Endothelial cell of umbilical vein (primary cell): ENCODE data around the gene PAK5. TPM values are rescaled to one million over a fixed set of nuclear protein-coding genes. Genes with fewer than 3 reads are reported as not detected.
A peak's percentile ranks its signal among the peaks of the same experiment; 100 is the strongest.

Experiments used
- BruUV-seq: library from RNA; stranded (reverse); fragments of 400-500 nt; replicated peaks from 2 replicates; lab custom pipeline; 2021; lab: Mats Ljungman, UMichigan
- CTCF ChIA-PET: fragments of 300-600, 350-600 bp; sonication (Branson Sonifier 250); formaldehyde crosslinking; loops from one replicate; lab custom pipeline; 2021; ENCODE audit warnings: antibody characterized with exemption, inconsistent platforms; lab: Charles Lee
- POLR2A ChIA-PET: fragments of 300-600, 350-600 bp; sonication (Branson Sonifier 250); formaldehyde crosslinking; loops from one replicate; lab custom pipeline; 2021; ENCODE audit warnings: antibody characterized with exemption, inconsistent platforms; lab: Charles Lee
- DNase-seq: peaks from one replicate; pipeline ENCODE4 v3.0.0-alpha.2; 2011; ENCODE audit warnings: low read depth, low spot score
- FAIRE-seq: peaks from 2 replicates; lab custom pipeline; 2011; peaks lifted over from hg19 to GRCh38; lab: Jason Lieb, UNC
- H2AFZ ChIP-seq: 2 replicates; pipeline ENCODE4 v1.6.0; 2012; ENCODE audit warnings: low read depth, low read length, control low read depth, inconsistent platforms
- H3K27ac ChIP-seq: 2 replicates; pipeline ENCODE4 v1.5.1; 2011; ENCODE audit warnings: low read depth, mild to moderate bottlenecking, control low read depth, low read length, moderate library complexity; ENCODE audit not compliant: insufficient read depth
- H3K27me3 ChIP-seq, 2 experiments: 2 replicates each; pipeline versions ENCODE4 v1.6.0 to v1.6.1; 2011; ENCODE audit warnings: low read length in 2 of 2, mixed read lengths in 1 of 2; ENCODE audit not compliant: control insufficient read depth in 2 of 2, insufficient read depth in 2 of 2
- H3K36me3 ChIP-seq, 2 experiments: 2 replicates in 1 of 2; 3 replicates in 1 of 2; pipeline ENCODE4 v1.5.1; 2011; ENCODE audit warnings: low read length in 2 of 2, mild to moderate bottlenecking in 1 of 2, moderate library complexity in 1 of 2; ENCODE audit not compliant: control insufficient read depth in 2 of 2, insufficient read depth in 2 of 2; ENCODE audit errors: extremely low read depth in 1 of 2
- H3K4me1 ChIP-seq: 3 replicates; pipeline ENCODE4 v1.5.1; 2011; ENCODE audit warnings: mild to moderate bottlenecking, low read length; ENCODE audit not compliant: control insufficient read depth, insufficient read depth; ENCODE audit errors: extremely low read depth
- H3K4me2 ChIP-seq: 2 replicates; pipeline ENCODE4 v1.6.1; 2011; ENCODE audit warnings: low read length, control low read depth, mixed read lengths; ENCODE audit not compliant: insufficient read depth
- H3K4me3 ChIP-seq, 3 experiments: fragments of 200-600 bp in 1 of 3; sonication (generic), shearing (Covaris generic) in 1 of 3; replicated peaks in 1 of 3; 2 replicates each; pipeline ENCODE4 v1.5.1; 2011 to 2016; ENCODE audit warnings: control low read depth in 3 of 3, low read length in 3 of 3, mild to moderate bottlenecking in 2 of 3, inconsistent platforms in 1 of 3, low read depth in 1 of 3, moderate library complexity in 1 of 3; ENCODE audit not compliant: insufficient read depth in 1 of 3
- H3K79me2 ChIP-seq: 2 replicates; pipeline ENCODE4 v1.6.0; 2012; ENCODE audit warnings: low read length, inconsistent platforms; ENCODE audit not compliant: control insufficient read depth, insufficient read depth
- H3K9ac ChIP-seq: replicated peaks from 2 replicates; pipeline ENCODE3; 2011; ENCODE audit warnings: low read length, control low read depth; ENCODE audit not compliant: insufficient read depth; ENCODE audit errors: extremely low read depth
- H3K9me1 ChIP-seq: replicated peaks from 3 replicates; pipeline ENCODE4 v1.6.0; 2011; ENCODE audit warnings: mild to moderate bottlenecking, low read length; ENCODE audit not compliant: control insufficient read depth, insufficient read depth; ENCODE audit errors: extremely low read depth
- H3K9me3 ChIP-seq: replicated peaks from 2 replicates; pipeline ENCODE4 v1.5.1; 2012; ENCODE audit warnings: low read length, inconsistent platforms; ENCODE audit not compliant: control insufficient read depth, insufficient read depth
- H4K20me1 ChIP-seq: replicated peaks from 2 replicates; pipeline ENCODE3; 2011; ENCODE audit warnings: mild to moderate bottlenecking, low read length; ENCODE audit not compliant: control insufficient read depth, insufficient read depth; ENCODE audit errors: extremely low read depth
- EZH2 ChIP-seq: IDR thresholded peaks from 2 replicates; pipeline ENCODE4 v1.6.1; 2012; ENCODE audit warnings: borderline replicate concordance, low read depth, mild to moderate bottlenecking, moderate library complexity, low read length, inconsistent platforms; ENCODE audit not compliant: severe bottlenecking
- FOS ChIP-seq: IDR thresholded peaks from 2 replicates; pipeline ENCODE4 v1.6.1; 2011; ENCODE audit warnings: mild to moderate bottlenecking, low read length, moderate library complexity, borderline replicate concordance; ENCODE audit not compliant: insufficient read depth
- GATA2 ChIP-seq: IDR thresholded peaks from 2 replicates; pipeline ENCODE4 v1.7.0; 2011; ENCODE audit warnings: low read depth, mild to moderate bottlenecking, moderate library complexity, mixed read lengths, low read length; ENCODE audit not compliant: insufficient read length, insufficient read depth
- JUN ChIP-seq: IDR thresholded peaks from 2 replicates; pipeline ENCODE4 v1.6.1; 2011; ENCODE audit warnings: borderline replicate concordance, low read depth; ENCODE audit not compliant: insufficient read length, insufficient read depth
- POLR2AphosphoS5 ChIP-seq: IDR thresholded peaks from 2 replicates; pipeline ENCODE4 v1.6.1; 2012; ENCODE audit warnings: low read depth, mild to moderate bottlenecking, control low read depth, low read length, moderate library complexity; ENCODE audit not compliant: insufficient read depth
- dilution Hi-C: fragments of 300-500 bp; cut with MboI; formaldehyde crosslinking; loops from one replicate; pipeline ENCODE4 v1.15.0; 2019; ENCODE audit warnings: low sequenced_read_pairs; ENCODE audit not compliant: extremely low pct_ligation_motif_present
- intact Hi-C: fragments of 100-400 bp; cut with micrococcal nuclease; formaldehyde crosslinking; loops from one replicate; pipeline ENCODE4 v1.10.0; 2022
- polyA plus RNA-seq, 4 experiments: library from polyadenylated mRNA; depleted of rRNA in 3 of 4; stranded (reverse) in 3 of 4; unstranded in 1 of 4; fragments of >200 nt; gene quantifications; 2 replicates each; pipeline versions ENCODE4 v1.2.1 to v1.2.3, GENCODE V29; 2011 to 2012; ENCODE audit warnings: missing spikeins in 1 of 4
- total RNA-seq: library from RNA; stranded (reverse); gene quantifications from 2 replicates; pipeline ENCODE4 v1.2.3, GENCODE V29; 2021

Gene PAK5
- total and polyA plus RNA-seq, 2 donors (not counting 3 experiments of a cell fraction or from before 2014, with no cell fraction given): not detected

GRCh38 chr20:9507544-9508239 lies 331.2 kb downstream of the PAK5 start:
- Histone ChIP-seq H3K4me2 (no peak overlapping the region), H2AFZ (no peak overlapping the region)
- TF ChIP-seq FOS (no peak), GATA2 (no peak), EZH2 (peak; percentile 16), POLR2AphosphoS5 (no peak), JUN (no peak)

GRCh38 chr20:9506964-9507369 lies 331.9 kb downstream of the PAK5 start:
- Histone ChIP-seq H3K4me2 (no peak overlapping the region), H3K36me3 (no peaks in the 10 kb centered on the region), H3K9me1 (no peaks in the 10 kb centered on the region), H3K79me2 (no peaks in the 10 kb centered on the region), H3K27ac (no peak overlapping the region), H2AFZ (no peak overlapping the region), H3K9ac (no peak overlapping the region), H3K27me3 (peaks cover 58 to 74% of the 10 kb centered on the region in 2 experiments), H3K4me3 (no peak overlapping the region), H3K9me3 (no peaks in the 10 kb centered on the region), H4K20me1 (no peaks in the 10 kb centered on the region), H3K4me1 (no peaks in the 10 kb centered on the region)
- dilution Hi-C loops (no loop called here), intact Hi-C loops (no loop called here)
- FAIRE-seq (no peak), DNase-seq (no peak)
- no TSS peak for BruUV-seq
- TF ChIP-seq EZH2 (peak; percentile 8), GATA2 (no peak), FOS (no peak)
- CTCF ChIA-PET: no interaction called here
- POLR2A ChIA-PET: no interaction called here

More at GRCh38 chr20:9507544-9508239, 331.2 kb downstream of the PAK5 start:
- dilution Hi-C loops (no loop called here), intact Hi-C loops (no loop called here)
- Histone ChIP-seq H3K27ac (no peak overlapping the region), H3K9ac (no peak overlapping the region), H3K4me3 (no peak overlapping the region), H3K9me1 (no peaks in the 10 kb centered on the region), H3K79me2 (no peaks in the 10 kb centered on the region), H4K20me1 (no peaks in the 10 kb centered on the region), H3K9me3 (no peaks in the 10 kb centered on the region), H3K27me3 (peaks cover 58 to 80% of the 10 kb centered on the region in 2 experiments), H3K36me3 (no peaks in the 10 kb centered on the region), H3K4me1 (no peaks in the 10 kb centered on the region)
- no peak for DNase-seq
- ChIA-PET CTCF (no interaction called here), POLR2A (no interaction called here)
- no TSS peak for BruUV-seq
- FAIRE-seq: no peak
